BE2C (cell line): Measurements from ENCODE around the gene TIE1.

Experiments used
- DNase-seq: peaks from one replicate; pipeline ENCODE4 v3.0.0-alpha.2; 2020
- H3K27me3 ChIP-seq: fragments of 250-450 bp; sonication (Bioruptor Pico); 2 replicates; pipeline ENCODE4 v1.5.1; 2020; ENCODE audit warnings: mild to moderate bottlenecking
- H3K36me3 ChIP-seq: fragments of 250-450 bp; sonication (Bioruptor Pico); 2 replicates; pipeline ENCODE4 v1.5.1; 2020; ENCODE audit warnings: mild to moderate bottlenecking
- H3K4me1 ChIP-seq: fragments of 250-450 bp; sonication (Bioruptor Pico); 2 replicates; pipeline ENCODE4 v1.5.1; 2020
- H3K4me3 ChIP-seq: 2 replicates; pipeline ENCODE4 v1.5.1; 2011; ENCODE audit warnings: low read depth, low read length
- H3K9me3 ChIP-seq: fragments of 250-450 bp; sonication (Bioruptor Pico); 2 replicates; pipeline ENCODE4 v1.5.1; 2020
- CTCF ChIP-seq: IDR thresholded peaks from 2 replicates; pipeline ENCODE4 v1.5.1; 2012; ENCODE audit warnings: mild to moderate bottlenecking, low read depth, low read length

The TIE1 gene

DNA sequence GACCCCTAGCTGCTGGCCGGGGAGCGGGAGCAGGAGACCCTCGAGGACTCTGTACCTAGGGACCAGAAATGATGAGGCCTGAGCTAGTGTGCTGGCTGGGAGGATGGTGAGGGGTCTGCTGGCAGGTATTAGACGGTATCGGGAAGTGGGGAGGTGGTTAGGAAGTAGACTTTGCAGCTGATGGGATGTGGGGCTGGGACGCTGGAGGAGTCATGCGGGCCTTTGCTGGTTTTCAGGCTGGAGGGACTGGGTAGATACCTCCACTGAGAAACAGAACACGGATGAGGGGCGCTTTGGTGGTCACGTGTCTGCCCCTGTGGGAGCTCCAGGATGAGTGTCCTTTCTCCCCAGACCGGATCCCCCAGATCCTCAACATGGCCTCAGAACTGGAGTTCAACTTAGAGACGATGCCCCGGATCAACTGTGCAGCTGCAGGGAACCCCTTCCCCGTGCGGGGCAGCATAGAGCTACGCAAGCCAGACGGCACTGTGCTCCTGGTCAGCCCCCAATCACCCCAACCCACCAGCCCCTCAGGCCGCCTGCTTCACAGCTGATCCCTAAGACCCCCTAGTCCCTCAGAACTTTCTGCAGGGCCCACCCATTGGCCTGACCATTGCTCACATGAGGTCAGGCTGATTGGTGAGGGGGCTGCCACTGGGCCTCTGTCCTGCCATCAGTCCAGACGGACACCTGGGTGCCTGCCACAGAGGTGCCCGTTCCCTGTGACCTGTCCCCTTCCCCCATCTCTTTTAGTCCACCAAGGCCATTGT is 8.0 kb downstream of the TIE1 start:
- no peaks in the 10 kb centered on the region for H3K4me1 ChIP-seq
- no peaks in the 10 kb centered on the region for H3K9me3 ChIP-seq
- H3K27me3 ChIP-seq, result no peaks in the 10 kb centered on the region
- no peak for DNase-seq
- no peak for TF ChIP-seq CTCF
- H3K4me3 ChIP-seq, result no peak overlapping the region
- no peaks in the 10 kb centered on the region for H3K36me3 ChIP-seq

DNA sequence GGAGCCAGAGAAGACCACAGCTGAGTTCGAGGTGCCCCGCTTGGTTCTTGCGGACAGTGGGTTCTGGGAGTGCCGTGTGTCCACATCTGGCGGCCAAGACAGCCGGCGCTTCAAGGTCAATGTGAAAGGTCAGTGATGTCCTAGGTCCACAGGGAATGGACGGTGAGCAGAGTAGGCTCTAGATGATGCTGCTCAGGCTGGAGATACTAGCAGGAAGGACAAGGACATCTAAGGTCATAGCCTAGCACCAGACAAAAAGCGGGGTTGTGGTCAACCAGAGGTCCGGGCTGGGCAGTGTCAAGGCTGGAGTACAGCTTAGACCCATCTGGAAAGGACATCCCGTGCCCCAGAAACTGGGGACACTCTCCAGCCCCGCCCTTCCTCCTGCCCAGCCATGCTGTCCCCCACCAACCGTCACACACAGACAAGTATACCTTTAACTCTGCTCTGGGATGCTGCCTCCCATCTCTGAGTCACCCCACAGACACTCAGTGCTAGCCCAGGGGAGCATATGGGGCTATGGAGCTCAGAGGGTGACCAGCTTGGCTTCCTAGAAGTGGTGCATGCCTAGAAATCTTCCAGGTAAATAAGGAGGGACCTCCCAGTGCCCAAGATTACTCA is 8.7 kb downstream of the TIE1 start:
- Histone ChIP-seq H3K27me3 (no peaks in the 10 kb centered on the region), H3K4me1 (no peaks in the 10 kb centered on the region), H3K4me3 (no peak overlapping the region), H3K36me3 (no peaks in the 10 kb centered on the region), H3K9me3 (no peaks in the 10 kb centered on the region)
- DNase-seq, result no peak
- no peak for TF ChIP-seq CTCF

- TF ChIP-seq CTCF, result no peak
- no peak for DNase-seq
- Histone ChIP-seq H3K9me3 (no peaks in the 10 kb centered on the region), H3K4me1 (no peaks in the 10 kb centered on the region), H3K4me3 (no peak overlapping the region), H3K27me3 (no peaks in the 10 kb centered on the region), H3K36me3 (no peaks in the 10 kb centered on the region)
These were observed 10.7 kb downstream of the TIE1 start for GRCh38 chr1:43311521-43311920.

DNA sequence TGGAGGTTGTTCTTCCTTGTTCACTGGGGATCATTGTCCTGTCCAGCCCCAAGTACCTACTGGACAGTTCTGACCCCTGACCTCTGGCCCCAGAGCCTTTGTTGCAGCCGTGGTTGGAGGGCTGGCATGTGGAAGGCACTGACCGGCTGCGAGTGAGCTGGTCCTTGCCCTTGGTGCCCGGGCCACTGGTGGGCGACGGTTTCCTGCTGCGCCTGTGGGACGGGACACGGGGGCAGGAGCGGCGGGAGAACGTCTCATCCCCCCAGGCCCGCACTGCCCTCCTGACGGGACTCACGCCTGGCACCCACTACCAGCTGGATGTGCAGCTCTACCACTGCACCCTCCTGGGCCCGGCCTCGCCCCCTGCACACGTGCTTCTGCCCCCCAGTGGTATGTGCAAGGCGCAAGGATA is 11.4 kb downstream of the TIE1 start:
- H3K36me3 ChIP-seq, result no peaks in the 10 kb centered on the region

DNA sequence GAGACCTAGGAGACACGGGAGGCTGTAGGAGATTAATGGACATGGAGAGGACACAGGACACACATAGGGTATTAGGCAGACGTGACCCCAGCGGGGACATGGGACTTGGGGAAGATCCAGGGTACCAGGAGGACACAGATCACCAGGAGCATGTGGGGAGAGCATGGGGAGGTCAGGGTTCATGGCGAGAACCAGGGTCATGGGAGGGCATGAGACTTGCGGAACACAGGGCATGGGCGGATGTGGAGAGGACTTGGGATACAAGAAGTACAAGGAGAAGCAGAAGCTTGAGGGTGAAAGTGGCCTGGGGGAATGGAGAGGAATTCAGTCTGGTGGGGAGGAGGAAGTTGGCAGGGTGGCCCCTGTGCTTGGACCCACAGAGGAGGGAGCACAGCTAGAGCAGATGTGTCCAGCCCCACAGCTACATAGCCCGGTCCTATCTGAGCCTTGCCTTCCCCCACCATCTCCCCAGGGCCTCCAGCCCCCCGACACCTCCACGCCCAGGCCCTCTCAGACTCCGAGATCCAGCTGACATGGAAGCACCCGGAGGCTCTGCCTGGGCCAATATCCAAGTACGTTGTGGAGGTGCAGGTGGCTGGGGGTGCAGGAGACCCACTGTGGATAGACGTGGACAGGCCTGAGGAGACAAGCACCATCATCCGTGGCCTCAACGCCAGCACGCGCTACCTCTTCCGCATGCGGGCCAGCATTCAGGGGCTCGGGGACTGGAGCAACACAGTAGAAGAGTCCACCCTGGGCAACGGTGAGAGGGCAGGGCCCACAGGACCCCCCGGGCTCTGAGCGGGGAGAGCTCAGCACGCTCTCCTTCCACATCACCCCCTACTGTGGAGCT is 12.1 kb downstream of the TIE1 start:
- TF ChIP-seq CTCF, result no peak
- H3K36me3 ChIP-seq, result no peaks in the 10 kb centered on the region
- H3K4me1 ChIP-seq, result no peaks in the 10 kb centered on the region
- DNase-seq, result no peak
- H3K9me3 ChIP-seq, result no peaks in the 10 kb centered on the region
- H3K27me3 ChIP-seq, result no peaks in the 10 kb centered on the region
- H3K4me3 ChIP-seq, result no peak overlapping the region

More for the DNA sequence above, 11.4 kb downstream of the TIE1 start:
- no peak overlapping the region for H3K4me3 ChIP-seq
- no peak for DNase-seq
- no peaks in the 10 kb centered on the region for H3K9me3 ChIP-seq
- H3K27me3 ChIP-seq, result no peaks in the 10 kb centered on the region
- no peaks in the 10 kb centered on the region for H3K4me1 ChIP-seq
- TF ChIP-seq CTCF, result no peak
